ENCODE data around the gene TTYH2. TPM values are rescaled to one million over a fixed set of nuclear protein-coding genes. Genes with fewer than 3 reads are reported as not detected.

The TTYH2 gene
- polyA plus RNA-seq, 1 of the 3 experiments (the other 2 are of a cell fraction): 16.1 TPM

DNA sequence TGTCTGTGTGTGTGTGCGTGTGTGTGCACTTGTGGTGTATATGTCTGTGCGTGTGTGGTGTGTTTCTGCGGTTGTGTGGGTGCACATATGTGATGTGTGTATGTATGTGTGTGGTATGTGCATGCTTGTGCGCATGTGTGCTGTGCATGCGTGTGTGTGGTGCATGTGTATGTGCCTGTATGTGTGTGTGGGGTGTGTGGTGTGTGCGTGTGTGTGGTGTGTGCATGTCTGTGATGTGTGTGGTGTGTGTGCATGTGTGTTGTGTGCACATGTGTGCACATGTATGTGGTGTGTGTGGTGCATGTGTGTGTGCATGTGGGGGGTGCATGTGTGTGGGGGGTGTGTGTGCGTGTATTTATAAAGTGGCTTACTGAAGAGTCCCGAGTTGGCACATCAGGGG, 37.7 kb downstream of the TTYH2 start:
- no peak overlapping the region for H3K27ac ChIP-seq (ENCODE audit: low read depth in 2 of 2, low read length in 1 of 2)
- ChIA-PET POLR2A (interaction anchor here (1.2 kb wide), 1 partner anchor 10 kb away, joined by 3 read pairs; no protein-coding TSS in a partner anchor), CTCF (interaction anchor here (1.5 to 2.1 kb wide), 3 partner anchors 13 to 53 kb away, joined by 3 to 6 read pairs (median 4); no protein-coding TSS in a partner anchor)
- H4K20me1 ChIP-seq (ENCODE audit: insufficient read depth): no peaks in the 10 kb centered on the region
- no peaks in the 10 kb centered on the region for H3F3A ChIP-seq (replicated peaks; ENCODE audit: insufficient read depth)
- no peak overlapping the region for H3K4me3 ChIP-seq (ENCODE audit: low read depth in 2 of 2, low read length in 1 of 2)
- H3K9me2 ChIP-seq: no peaks in the 10 kb centered on the region
- no peaks in the 10 kb centered on the region for H3K27me3 ChIP-seq (ENCODE audit: insufficient read depth)
- no peak overlapping the region for H3K4me2 ChIP-seq
- TF ChIP-seq MEF2A (IDR thresholded peaks at IDR 0.05; ENCODE audit: borderline replicate concordance, low read depth) (no peak), RCOR1 (IDR thresholded peaks at IDR 0.05; ENCODE audit: low read length) (no peak), TCF12 (IDR thresholded peaks at IDR 0.05) (no peak)
- TF ChIP-seq, protein P1, sequence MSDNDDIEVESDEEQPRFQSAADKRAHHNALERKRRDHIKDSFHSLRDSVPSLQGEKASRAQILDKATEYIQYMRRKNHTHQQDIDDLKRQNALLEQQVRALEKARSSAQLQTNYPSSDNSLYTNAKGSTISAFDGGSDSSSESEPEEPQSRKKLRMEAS (IDR thresholded peaks at IDR 0.05; ENCODE audit: low read depth): no peak
- TF ChIP-seq, protein P2, sequence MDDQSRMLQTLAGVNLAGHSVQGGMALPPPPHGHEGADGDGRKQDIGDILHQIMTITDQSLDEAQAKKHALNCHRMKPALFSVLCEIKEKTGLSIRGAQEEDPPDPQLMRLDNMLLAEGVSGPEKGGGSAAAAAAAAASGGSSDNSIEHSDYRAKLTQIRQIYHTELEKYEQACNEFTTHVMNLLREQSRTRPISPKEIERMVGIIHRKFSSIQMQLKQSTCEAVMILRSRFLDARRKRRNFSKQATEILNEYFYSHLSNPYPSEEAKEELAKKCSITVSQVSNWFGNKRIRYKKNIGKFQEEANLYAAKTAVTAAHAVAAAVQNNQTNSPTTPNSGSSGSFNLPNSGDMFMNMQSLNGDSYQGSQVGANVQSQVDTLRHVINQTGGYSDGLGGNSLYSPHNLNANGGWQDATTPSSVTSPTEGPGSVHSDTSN (IDR thresholded peaks at IDR 0.05): no peak
- TF ChIP-seq, protein P3, sequence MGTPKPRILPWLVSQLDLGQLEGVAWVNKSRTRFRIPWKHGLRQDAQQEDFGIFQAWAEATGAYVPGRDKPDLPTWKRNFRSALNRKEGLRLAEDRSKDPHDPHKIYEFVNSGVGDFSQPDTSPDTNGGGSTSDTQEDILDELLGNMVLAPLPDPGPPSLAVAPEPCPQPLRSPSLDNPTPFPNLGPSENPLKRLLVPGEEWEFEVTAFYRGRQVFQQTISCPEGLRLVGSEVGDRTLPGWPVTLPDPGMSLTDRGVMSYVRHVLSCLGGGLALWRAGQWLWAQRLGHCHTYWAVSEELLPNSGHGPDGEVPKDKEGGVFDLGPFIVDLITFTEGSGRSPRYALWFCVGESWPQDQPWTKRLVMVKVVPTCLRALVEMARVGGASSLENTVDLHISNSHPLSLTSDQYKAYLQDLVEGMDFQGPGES (IDR thresholded peaks at IDR 0.05; ENCODE audit: low read depth, low read length): no peak
- no peak overlapping the region for H2AFZ ChIP-seq (ENCODE audit: low read depth)
- H3K79me2 ChIP-seq (ENCODE audit: insufficient read depth): no peaks in the 10 kb centered on the region
- 86% methylated on average over 8 of the region's 8 CpGs for WGBS (ENCODE audit: low lambda C conversion rate)
- no peak for DNase-seq
- H3K9ac ChIP-seq: no peak overlapping the region
- no peaks in the 10 kb centered on the region for H3K36me3 ChIP-seq (replicated peaks in 1 of 2; ENCODE audit: control insufficient read depth in 1 of 2, insufficient read depth in 2 of 2, low read length in 1 of 2)
- no peaks in the 10 kb centered on the region for H3K9me3 ChIP-seq
- H3K4me1 ChIP-seq (ENCODE audit: control insufficient read depth in 1 of 2, insufficient read depth in 2 of 2, low read depth in 1 of 2, low read length in 1 of 2): peaks cover 0 to under 1% of the 10 kb centered on the region in 2 experiments; a peak in 1 of 4 replicates

DNA sequence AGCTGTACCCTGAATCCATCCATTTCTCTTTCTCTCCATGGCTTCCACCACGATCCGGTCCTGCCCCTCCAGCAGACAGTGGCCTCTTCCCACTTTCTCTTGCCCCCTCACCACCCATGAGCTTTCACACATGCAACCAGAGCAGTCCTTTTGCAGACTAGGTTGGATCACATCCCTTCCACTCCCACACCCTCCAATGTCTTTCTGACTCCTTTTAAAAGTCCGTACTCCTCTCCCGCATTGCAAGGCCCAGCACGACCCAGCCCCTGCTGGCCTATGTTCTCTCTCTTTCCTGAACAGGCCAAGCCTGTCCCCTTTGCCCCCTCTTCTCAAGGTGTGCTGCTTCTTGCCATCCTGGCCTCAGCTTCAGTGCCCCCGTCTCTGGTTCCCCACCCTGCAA, 38.2 kb downstream of the TTYH2 start:
- Histone ChIP-seq H3K9ac (no peak overlapping the region), H3F3A (replicated peaks; ENCODE audit: insufficient read depth) (no peaks in the 10 kb centered on the region), H3K9me2 (no peaks in the 10 kb centered on the region), H4K20me1 (ENCODE audit: insufficient read depth) (no peaks in the 10 kb centered on the region), H3K4me2 (no peak overlapping the region), H3K27ac (ENCODE audit: low read depth in 2 of 2, low read length in 1 of 2) (no peak overlapping the region), H2AFZ (ENCODE audit: low read depth) (no peak overlapping the region), H3K4me3 (ENCODE audit: low read depth in 2 of 2, low read length in 1 of 2) (no peak overlapping the region), H3K27me3 (ENCODE audit: insufficient read depth) (no peaks in the 10 kb centered on the region), H3K9me3 (no peaks in the 10 kb centered on the region), H3K4me1 (ENCODE audit: control insufficient read depth in 1 of 2, insufficient read depth in 2 of 2, low read depth in 1 of 2, low read length in 1 of 2) (no peaks in the 10 kb centered on the region; a peak in 1 of 4 replicates), H3K79me2 (ENCODE audit: insufficient read depth) (no peaks in the 10 kb centered on the region), H3K36me3 (replicated peaks in 1 of 2; ENCODE audit: control insufficient read depth in 1 of 2, insufficient read depth in 2 of 2, low read length in 1 of 2) (no peaks in the 10 kb centered on the region)
- ChIA-PET POLR2A (interaction anchor here (1.2 kb wide), 1 partner anchor 9 kb away, joined by 3 read pairs; no protein-coding TSS in a partner anchor), CTCF (interaction anchor here (1.0 to 2.1 kb wide), 5 partner anchors 13 to 52 kb away, joined by 3 to 6 read pairs (median 3); no protein-coding TSS in a partner anchor)
- DNase-seq: no peak
- WGBS (ENCODE audit: low lambda C conversion rate): 83% methylated on average over 6 of the region's 6 CpGs
- TF ChIP-seq, protein P4, sequence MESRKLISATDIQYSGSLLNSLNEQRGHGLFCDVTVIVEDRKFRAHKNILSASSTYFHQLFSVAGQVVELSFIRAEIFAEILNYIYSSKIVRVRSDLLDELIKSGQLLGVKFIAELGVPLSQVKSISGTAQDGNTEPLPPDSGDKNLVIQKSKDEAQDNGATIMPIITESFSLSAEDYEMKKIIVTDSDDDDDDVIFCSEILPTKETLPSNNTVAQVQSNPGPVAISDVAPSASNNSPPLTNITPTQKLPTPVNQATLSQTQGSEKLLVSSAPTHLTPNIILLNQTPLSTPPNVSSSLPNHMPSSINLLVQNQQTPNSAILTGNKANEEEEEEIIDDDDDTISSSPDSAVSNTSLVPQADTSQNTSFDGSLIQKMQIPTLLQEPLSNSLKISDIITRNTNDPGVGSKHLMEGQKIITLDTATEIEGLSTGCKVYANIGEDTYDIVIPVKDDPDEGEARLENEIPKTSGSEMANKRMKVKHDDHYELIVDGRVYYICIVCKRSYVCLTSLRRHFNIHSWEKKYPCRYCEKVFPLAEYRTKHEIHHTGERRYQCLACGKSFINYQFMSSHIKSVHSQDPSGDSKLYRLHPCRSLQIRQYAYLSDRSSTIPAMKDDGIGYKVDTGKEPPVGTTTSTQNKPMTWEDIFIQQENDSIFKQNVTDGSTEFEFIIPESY (IDR thresholded peaks at IDR 0.05; ENCODE audit: borderline replicate concordance, low read depth): no peak
- TF ChIP-seq TEAD4 (IDR thresholded peaks at IDR 0.05; ENCODE audit: borderline replicate concordance, insufficient read depth) (no peak), SMC3 (IDR thresholded peaks at IDR 0.05; ENCODE audit: low read depth, low read length) (no peak), RAD21 (IDR thresholded peaks at IDR 0.05; ENCODE audit: low read length) (no peak), RCOR1 (IDR thresholded peaks at IDR 0.05; ENCODE audit: low read length) (no peak), GABPA (IDR thresholded peaks at IDR 0.05; ENCODE audit: low read depth) (no peak), POLR2AphosphoS5 (IDR thresholded peaks at IDR 0.05; ENCODE audit: low read depth, low read length) (no peak), MEF2A (IDR thresholded peaks at IDR 0.05; ENCODE audit: borderline replicate concordance, low read depth) (no peak), RFX5 (IDR thresholded peaks at IDR 0.05; ENCODE audit: low read length) (no peak), RXRA (IDR thresholded peaks at IDR 0.05; ENCODE audit: borderline replicate concordance, low read depth) (no peak), SIN3A (IDR thresholded peaks at IDR 0.05; ENCODE audit: borderline replicate concordance, low read depth, low read length) (no peak), CHD2 (IDR thresholded peaks at IDR 0.05; ENCODE audit: low read length, partially characterized antibody) (no peak), EP300 (IDR thresholded peaks at IDR 0.05; ENCODE audit: borderline replicate concordance in 1 of 2, low read depth in 1 of 2, low read length in 1 of 2) (no peak)
- TF ChIP-seq, protein P5, sequence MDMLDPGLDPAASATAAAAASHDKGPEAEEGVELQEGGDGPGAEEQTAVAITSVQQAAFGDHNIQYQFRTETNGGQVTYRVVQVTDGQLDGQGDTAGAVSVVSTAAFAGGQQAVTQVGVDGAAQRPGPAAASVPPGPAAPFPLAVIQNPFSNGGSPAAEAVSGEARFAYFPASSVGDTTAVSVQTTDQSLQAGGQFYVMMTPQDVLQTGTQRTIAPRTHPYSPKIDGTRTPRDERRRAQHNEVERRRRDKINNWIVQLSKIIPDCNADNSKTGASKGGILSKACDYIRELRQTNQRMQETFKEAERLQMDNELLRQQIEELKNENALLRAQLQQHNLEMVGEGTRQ (IDR thresholded peaks at IDR 0.05; ENCODE audit: borderline replicate concordance, low read depth, low read length): no peak
- TF ChIP-seq, protein P3 (IDR thresholded peaks at IDR 0.05; ENCODE audit: low read depth, low read length): no peak
- TF ChIP-seq, protein P2 (IDR thresholded peaks at IDR 0.05): no peak
- TF ChIP-seq, protein P1 (IDR thresholded peaks at IDR 0.05; ENCODE audit: low read depth): no peak

Data from SK-N-SH (cell line).